ENCODE results near the gene UNC93A. TPM values are rescaled to one million over a fixed set of nuclear protein-coding genes. Genes with fewer than 3 reads are reported as not detected.
A peak's percentile ranks its signal among the peaks of the same experiment; 100 is the strongest.
"Not testable (repeated sequence)": the region's sequence is repeated elsewhere in the genome, so short reads cannot be mapped to it uniquely, and the experiment has no call there.

Gene UNC93A
- total RNA-seq, 1 donor from 2014 or later, result not detected

DNA sequence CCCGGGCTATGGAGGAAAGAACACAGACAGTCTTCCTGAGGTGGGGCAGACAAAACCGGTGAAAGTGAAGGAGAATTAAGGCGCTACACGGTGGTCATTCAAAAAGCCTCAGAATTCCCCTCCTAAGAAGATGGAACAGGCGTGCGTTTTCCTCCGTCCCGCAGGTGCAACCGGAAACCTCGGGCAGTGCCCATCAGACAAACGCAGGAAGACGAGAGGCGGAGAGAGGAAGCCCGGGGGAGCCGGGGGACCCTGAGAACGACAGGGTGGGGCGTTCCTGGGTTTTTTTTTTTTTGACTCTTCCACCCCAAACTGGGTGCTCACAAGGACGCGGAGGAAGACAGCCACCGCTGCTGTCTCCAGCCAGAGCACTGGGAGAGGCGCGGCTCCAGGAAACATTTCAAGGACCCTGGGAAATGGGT lies 59.2 kb downstream of the UNC93A start:
- no peaks in the 10 kb centered on the region for H3K36me3 ChIP-seq
- DNase-seq (ENCODE audit: low spot score in 2 of 2), result no peak
- no peak overlapping the region for H3K27ac ChIP-seq
- peak overlapping the region in 1 of 2 donors; percentile 70 for H3K4me3 ChIP-seq
- intact Hi-C loops (cut with DNase I), result no loop called here
- peaks cover 0 to 4% of the 10 kb centered on the region in 2 donors for H3K9me3 ChIP-seq
- H3K4me1 ChIP-seq, result peaks cover 2 to 4% of the 10 kb centered on the region in 2 donors
- H3K27me3 ChIP-seq, result peaks cover 8% of the 10 kb centered on the region
- TF ChIP-seq, protein P1, sequence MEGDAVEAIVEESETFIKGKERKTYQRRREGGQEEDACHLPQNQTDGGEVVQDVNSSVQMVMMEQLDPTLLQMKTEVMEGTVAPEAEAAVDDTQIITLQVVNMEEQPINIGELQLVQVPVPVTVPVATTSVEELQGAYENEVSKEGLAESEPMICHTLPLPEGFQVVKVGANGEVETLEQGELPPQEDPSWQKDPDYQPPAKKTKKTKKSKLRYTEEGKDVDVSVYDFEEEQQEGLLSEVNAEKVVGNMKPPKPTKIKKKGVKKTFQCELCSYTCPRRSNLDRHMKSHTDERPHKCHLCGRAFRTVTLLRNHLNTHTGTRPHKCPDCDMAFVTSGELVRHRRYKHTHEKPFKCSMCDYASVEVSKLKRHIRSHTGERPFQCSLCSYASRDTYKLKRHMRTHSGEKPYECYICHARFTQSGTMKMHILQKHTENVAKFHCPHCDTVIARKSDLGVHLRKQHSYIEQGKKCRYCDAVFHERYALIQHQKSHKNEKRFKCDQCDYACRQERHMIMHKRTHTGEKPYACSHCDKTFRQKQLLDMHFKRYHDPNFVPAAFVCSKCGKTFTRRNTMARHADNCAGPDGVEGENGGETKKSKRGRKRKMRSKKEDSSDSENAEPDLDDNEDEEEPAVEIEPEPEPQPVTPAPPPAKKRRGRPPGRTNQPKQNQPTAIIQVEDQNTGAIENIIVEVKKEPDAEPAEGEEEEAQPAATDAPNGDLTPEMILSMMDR (IDR thresholded peaks at IDR 0.05), result no peak

DNA sequence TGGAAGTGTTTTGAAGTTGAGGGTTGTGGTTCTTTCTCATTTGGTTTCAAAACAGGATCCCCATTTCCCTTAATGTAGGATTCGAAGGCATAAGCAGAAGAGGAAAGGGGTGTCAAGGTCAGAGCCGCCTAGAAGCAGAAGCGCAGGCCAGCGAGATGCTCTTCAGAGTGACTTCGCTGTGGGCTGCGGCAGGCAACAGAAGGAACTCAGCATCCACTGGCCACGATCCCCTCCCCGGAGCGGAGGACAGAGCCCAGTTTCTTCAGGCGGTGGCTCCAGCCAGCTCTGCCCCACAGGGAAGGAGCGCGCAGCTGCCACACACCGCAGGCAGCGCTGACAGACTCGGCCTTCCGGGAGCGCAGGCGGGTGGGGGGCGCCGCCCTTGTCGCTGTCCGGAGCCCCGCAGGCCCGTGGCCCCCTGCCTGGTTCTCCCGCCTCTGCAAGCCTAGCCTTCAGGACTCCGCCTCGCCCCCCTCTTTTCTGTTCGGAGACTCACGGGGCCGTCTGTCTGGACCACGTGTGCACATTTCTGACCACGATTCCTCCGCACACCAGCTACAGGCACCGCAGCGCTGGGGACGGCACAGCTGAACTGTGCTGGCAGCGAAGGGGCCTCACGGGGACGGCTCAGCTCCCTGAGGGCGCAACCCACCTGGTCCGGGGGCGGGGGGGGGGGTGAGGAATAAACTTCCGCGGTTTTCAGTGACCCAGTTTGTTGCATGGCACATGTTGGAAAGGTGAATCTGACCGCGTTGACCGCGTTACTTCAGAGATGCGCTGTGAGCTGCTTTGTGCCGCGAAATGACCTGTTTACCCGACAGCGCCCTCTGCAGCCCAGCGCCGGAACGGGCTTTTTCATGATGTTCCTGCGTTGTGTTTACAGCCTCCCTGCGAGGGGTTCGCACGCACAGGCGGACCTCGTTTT lies 59.9 kb downstream of the UNC93A start:
- H3K4me3 ChIP-seq, result peak overlapping the region; percentile 51 to 70
- H3K4me1 ChIP-seq, result peaks cover 2 to 4% of the 10 kb centered on the region in 2 donors
- peak in 1 of 2 donors; percentile 69 for DNase-seq (ENCODE audit: low spot score in 2 of 2)
- H3K36me3 ChIP-seq, result no peaks in the 10 kb centered on the region
- H3K27me3 ChIP-seq, result peaks cover 8% of the 10 kb centered on the region
- TF ChIP-seq, protein P1 (IDR thresholded peaks at IDR 0.05), result peak in 1 of 3 experiments; percentile 43
- H3K9me3 ChIP-seq, result peaks cover 0 to 4% of the 10 kb centered on the region in 2 donors
- intact Hi-C loops (cut with DNase I), result no loop called here
- no peak overlapping the region for H3K27ac ChIP-seq

DNA sequence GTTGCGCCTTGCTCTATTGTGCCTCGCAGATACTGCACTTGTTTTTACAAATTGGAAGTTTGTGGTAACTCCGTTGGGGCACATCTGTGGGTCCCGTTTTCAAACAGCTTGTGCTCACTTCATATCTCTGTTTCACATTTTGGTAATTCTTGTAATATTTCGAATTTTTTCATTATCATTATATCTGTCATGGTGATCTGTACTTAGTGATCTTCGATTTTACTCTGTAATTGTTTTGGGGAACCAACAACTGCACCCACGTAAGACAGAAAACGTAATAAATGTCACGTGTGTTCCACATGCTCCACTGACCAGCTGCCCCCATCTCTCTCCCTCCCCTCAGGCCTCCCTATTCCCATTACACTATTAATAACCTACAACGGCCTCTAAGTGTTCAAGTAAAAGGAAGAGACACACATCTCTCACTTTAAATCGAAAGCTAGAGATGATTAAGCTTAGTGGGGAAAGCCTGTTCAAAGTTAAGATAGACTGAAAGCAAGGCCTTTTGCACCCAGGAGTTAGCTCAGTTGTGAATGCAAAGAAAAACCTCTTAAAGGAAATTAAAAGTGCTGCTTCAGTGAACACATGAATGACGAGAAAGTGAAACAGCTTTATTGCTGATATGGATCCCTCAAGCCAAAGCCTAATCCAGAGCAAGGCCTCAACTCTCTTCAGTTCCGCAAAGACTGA lies 60.7 kb downstream of the UNC93A start:
- Histone ChIP-seq H3K9me3 (peaks cover 0 to 4% of the 10 kb centered on the region in 2 donors), H3K27ac (no peak overlapping the region), H3K27me3 (peaks cover 8% of the 10 kb centered on the region), H3K4me3 (peak overlapping the region in 1 of 2 donors; percentile 70), H3K4me1 (peaks cover 2 to 4% of the 10 kb centered on the region in 2 donors), H3K36me3 (no peaks in the 10 kb centered on the region)
- intact Hi-C loops (cut with DNase I), result no loop called here
- no peak for DNase-seq (ENCODE audit: low spot score in 2 of 2)
- TF ChIP-seq, protein P1 (IDR thresholded peaks at IDR 0.05), result peak in 1 of 3 experiments; percentile 1

DNA sequence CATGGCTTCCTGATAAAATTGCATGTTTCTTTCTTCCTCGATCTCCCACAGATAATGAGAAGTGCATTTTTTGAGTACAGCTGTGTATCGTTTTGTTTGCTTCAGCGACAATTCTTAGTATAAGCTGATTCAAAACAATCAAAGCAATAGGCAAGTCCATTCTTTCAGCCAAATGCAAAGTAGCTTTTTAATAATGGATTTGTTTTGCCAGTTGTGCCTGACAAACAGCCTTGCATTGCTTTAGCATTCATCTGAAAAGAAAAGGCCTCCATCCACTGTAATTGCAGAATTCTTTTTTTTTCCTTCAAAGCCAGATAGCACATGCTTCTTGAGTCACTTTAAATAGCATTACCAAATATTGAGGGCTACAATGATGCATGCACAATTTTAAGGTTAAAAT lies 65.8 kb downstream of the UNC93A start:
- Histone ChIP-seq H3K9me3 (peaks cover 0 to 4% of the 10 kb centered on the region in 2 donors), H3K27ac (no peak overlapping the region), H3K4me1 (no peaks in the 10 kb centered on the region), H3K27me3 (peaks cover 7% of the 10 kb centered on the region), H3K36me3 (no peaks in the 10 kb centered on the region), H3K4me3 (no peak overlapping the region)
- DNase-seq (ENCODE audit: low spot score in 2 of 2), result no peak
- intact Hi-C loops (cut with DNase I), result no loop called here
- TF ChIP-seq, protein P1 (IDR thresholded peaks at IDR 0.05), result no peak

DNA sequence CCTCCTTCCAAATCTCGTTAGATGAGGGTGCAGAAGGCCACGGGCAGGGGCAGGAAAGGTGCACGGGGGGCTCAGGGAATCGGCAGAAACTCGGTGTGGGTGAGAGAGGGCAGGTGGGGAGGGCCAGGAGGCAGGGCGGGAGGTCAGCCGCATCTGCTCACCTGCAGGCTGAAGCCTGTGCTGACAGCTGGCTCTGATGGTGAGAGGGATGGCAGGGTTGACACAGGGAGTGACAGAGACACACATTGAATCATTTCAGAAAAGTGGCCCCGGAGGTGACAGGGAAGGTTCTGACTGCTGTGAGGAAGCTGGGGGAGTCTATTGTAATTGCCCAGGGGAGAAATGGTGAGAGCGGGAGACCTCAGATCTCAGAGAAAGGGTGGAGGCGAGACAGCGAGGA lies 67.3 kb downstream of the UNC93A start:
- H3K36me3 ChIP-seq; H3K4me3 ChIP-seq; H3K9me3 ChIP-seq; DNase-seq (ENCODE audit: low spot score in 2 of 2); H3K4me1 ChIP-seq; intact Hi-C loops (cut with DNase I); H3K27me3 ChIP-seq; H3K27ac ChIP-seq: not testable (repeated sequence)

DNA sequence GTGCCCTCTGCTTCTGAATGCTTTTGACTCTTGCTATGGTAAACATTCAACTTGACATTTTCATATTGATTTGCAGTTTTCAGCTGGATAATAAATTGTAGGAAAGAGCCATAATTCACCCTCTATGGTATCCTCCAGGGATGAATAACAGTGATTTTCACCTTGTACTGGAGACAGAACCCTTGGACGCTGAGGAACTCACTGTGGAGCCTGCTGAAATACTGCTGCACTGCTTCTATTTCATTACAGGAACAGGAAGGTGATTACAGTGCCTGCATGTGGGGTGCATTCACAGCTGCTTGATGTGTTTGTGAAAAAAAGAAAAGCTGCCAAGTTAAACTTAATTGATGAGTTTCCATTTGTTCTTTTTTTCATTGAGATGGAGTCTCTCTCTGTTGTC lies 70.1 kb downstream of the UNC93A start:
- DNase-seq (ENCODE audit: low spot score in 2 of 2); H3K9me3 ChIP-seq; H3K36me3 ChIP-seq; H3K4me3 ChIP-seq; intact Hi-C loops (cut with DNase I); H3K27ac ChIP-seq; H3K4me1 ChIP-seq; H3K27me3 ChIP-seq: not testable (repeated sequence)

Other genes with a start within 250 kb of the UNC93A start
- not detected for gene CCR6, start 168.2 kb upstream of the UNC93A start, total RNA-seq
- gene GPR31, start 133.3 kb upstream of the UNC93A start, total RNA-seq, result not detected
- not detected for gene TTLL2, start 33.8 kb downstream of the UNC93A start, total RNA-seq

All from ascending aorta (tissue), 2 donors.